Glutamatergic neuron (in vitro differentiated cells): ENCODE results near the gene NUTF2. TPM values are rescaled to one million over a fixed set of nuclear protein-coding genes. Genes with fewer than 3 reads are reported as not detected.
A peak's percentile ranks its signal among the peaks of the same experiment; 100 is the strongest.

Source experiments
- DNase-seq: peaks from one replicate; pipeline ENCODE4 v3.0.0; 2022
- H3K27ac Mint-ChIP-seq: one replicate; pipeline ENCODE4 v1.8.0; 2020; ENCODE audit warnings: mild to moderate bottlenecking, mixed read lengths, inconsistent platforms; ENCODE audit not compliant: unreplicated experiment
- H3K27me3 Mint-ChIP-seq: one replicate; pipeline ENCODE4 v1.8.0; 2020; ENCODE audit warnings: mild to moderate bottlenecking, moderate library complexity, mixed read lengths, inconsistent platforms; ENCODE audit not compliant: unreplicated experiment
- H3K36me3 Mint-ChIP-seq: one replicate; pipeline ENCODE4 v1.8.0; 2020; ENCODE audit warnings: mild to moderate bottlenecking, mixed read lengths, inconsistent platforms; ENCODE audit not compliant: unreplicated experiment
- H3K4me1 Mint-ChIP-seq: one replicate; pipeline ENCODE4 v1.8.0; 2020; ENCODE audit warnings: mild to moderate bottlenecking, low read depth, mixed read lengths, inconsistent platforms; ENCODE audit not compliant: unreplicated experiment
- H3K4me3 Mint-ChIP-seq: one replicate; pipeline ENCODE4 v1.8.0; 2020; ENCODE audit warnings: mild to moderate bottlenecking, mixed read lengths, inconsistent platforms; ENCODE audit not compliant: unreplicated experiment
- H3K9me3 Mint-ChIP-seq: one replicate; pipeline ENCODE4 v1.8.0; 2020; ENCODE audit warnings: mild to moderate bottlenecking, moderate library complexity, mixed read lengths, inconsistent platforms; ENCODE audit not compliant: unreplicated experiment
- CTCF ChIP-seq: fragments of 200-600 bp; sonication (generic); IDR thresholded peaks from one replicate; pipeline ENCODE4 v1.5.0; 2021; ENCODE audit not compliant: partially characterized antibody, unreplicated experiment
- total RNA-seq: library from RNA; stranded (reverse); fragmentation: NEBNext Ultra II Directional; extraction: Animal tissue kit (Norgen Biotek cat#: 25700); gene quantifications from one replicate; pipeline ENCODE4 v1.2.1, GENCODE V29; 2021; ENCODE audit not compliant: unreplicated experiment

NUTF2 gene
- total RNA-seq, 1 donor from 2014 or later, result 196 TPM

DNA sequence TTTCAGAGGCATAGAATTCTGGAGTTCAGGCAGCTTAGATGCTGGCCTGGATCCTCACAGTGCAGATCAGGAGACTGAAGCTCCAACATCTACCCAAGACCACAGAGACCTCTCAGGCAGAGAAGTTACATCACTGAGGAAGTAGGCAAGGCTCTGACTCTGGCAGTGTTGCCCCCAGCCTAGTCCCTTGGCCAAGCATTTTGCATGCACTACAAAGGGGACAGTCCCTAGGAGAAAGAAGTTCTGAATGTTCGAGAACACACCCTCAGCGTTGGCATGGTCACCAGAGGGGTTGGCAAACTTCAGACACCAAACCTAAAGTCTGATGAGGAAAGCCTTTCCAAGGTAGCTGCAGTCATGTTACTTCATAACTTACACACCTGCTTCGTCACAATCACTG is 42.8 kb upstream of the NUTF2 start:
- Mint-ChIP-seq H3K27ac (no peak overlapping the region), H3K4me1 (peaks cover 25% of the 10 kb centered on the region), H3K4me3 (peak overlapping the region; percentile 6), H3K9me3 (peaks cover 9% of the 10 kb centered on the region), H3K36me3 (no peaks in the 10 kb centered on the region), H3K27me3 (peaks cover 5% of the 10 kb centered on the region)
- TF ChIP-seq CTCF, result no peak
- no peak for DNase-seq

DNA sequence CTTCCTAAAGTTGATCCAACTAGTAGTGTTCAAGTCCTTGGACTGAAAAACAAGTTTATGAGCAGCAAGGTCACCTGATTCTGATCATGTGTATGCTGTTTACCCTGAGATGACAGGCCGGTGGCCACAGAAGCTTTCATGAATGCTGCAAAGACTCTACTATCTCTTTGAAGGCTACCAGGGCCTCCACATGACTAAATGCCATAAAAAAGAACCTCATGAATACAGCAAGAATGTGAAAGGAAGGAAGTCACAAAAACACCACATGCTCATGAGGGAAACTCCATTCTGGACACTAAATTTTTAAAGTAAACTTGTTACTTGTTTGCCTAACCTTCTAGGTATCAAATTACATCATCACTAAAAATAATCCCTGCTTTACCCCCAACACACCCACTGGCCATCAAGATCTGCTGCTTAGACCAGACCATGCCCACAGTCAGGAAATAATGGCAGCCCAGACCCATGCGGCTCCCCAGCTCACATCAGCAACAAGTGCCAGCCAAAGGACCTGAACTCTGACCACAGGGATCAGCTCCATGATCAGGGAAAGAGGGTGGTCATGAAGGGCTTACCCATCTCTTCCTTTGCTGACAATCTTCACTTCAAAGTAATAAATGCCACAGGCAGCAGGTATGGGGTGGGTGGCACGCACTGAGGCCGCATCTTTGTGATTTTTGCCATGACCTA is 41.7 kb upstream of the NUTF2 start:
- H3K9me3 Mint-ChIP-seq, result peaks cover 9% of the 10 kb centered on the region
- DNase-seq, result no peak
- no peaks in the 10 kb centered on the region for H3K36me3 Mint-ChIP-seq
- H3K27me3 Mint-ChIP-seq, result peaks cover 3% of the 10 kb centered on the region
- H3K4me1 Mint-ChIP-seq, result peaks cover 22% of the 10 kb centered on the region
- H3K27ac Mint-ChIP-seq, result peak overlapping the region; percentile 72
- peak overlapping the region; percentile 93 for H3K4me3 Mint-ChIP-seq
- no peak for TF ChIP-seq CTCF

GRCh38 chr16:67805718-67806427 is 40.9 kb upstream of the NUTF2 start:
- Mint-ChIP-seq H3K36me3 (no peaks in the 10 kb centered on the region), H3K4me3 (peak overlapping the region; percentile 93), H3K4me1 (peaks cover 13% of the 10 kb centered on the region), H3K27ac (peak overlapping the region; percentile 82), H3K9me3 (peaks cover 9% of the 10 kb centered on the region), H3K27me3 (peaks cover 3% of the 10 kb centered on the region)
- DNase-seq, result peak; percentile 27
- TF ChIP-seq CTCF, result no peak

DNA sequence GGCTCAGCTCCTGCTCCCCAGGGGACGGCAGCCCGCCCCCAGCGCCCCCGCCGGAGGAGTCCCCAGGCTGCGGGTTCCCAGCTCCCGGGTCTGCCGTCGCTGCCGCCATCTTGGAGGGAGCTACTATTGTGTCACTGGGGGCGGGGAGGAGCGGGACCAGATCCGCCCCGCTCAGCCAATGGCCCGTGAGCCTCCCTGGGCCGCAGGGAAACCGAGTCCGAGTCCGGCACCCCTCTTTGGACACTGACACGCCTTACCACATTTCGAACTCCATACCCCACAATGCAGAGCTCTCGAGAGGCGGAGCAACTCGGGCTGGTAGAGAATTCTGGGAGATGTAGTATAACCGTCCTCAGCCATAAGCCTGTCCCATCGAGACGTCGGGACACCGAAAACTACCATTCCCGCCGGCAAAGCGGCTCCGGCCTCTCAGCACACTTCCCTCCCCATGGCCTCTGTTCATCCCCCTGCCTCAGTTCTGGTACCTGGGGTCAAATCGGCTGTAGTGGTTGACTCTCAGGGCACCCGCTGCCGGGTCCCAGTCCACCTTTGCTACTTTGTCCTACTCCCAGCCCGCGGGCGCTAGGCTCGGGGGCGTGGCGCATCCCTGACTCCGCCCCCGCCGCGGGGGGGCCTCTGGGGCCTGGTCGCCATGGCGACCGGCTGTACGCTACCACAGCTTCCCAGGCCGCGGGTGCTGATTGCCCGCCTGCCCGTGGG is 40.1 kb upstream of the NUTF2 start, which contains the start of the genes RANBP10 and TSNAXIP1:
Gene RANBP10 (minus strand): TSS at position 133 of the 720 bp plus-strand sequence. CDS start 24 bp downstream, at position 109.
Gene TSNAXIP1 (plus strand): TSS at position 462 of the 720 bp plus-strand sequence. CDS start 261 bp downstream, outside the sequence.
- Mint-ChIP-seq H3K27ac (peak within 1 kb of the TSS; percentile 83), H3K27me3 (peaks cover 3% of the 10 kb centered on the region), H3K36me3 (no peaks in the 10 kb centered on the region), H3K4me1 (peaks cover 8% of the 10 kb centered on the region), H3K9me3 (peaks cover 9% of the 10 kb centered on the region), H3K4me3 (peak within 1 kb of the TSS; percentile 93)
- DNase-seq, result peak; percentile 96
- no peak for TF ChIP-seq CTCF
